GM10847 (cell line): ENCODE data around the gene STARD7.

Experiments
- POLR2A ChIP-seq: IDR thresholded peaks from 2 replicates; pipeline ENCODE4 v1.6.1; 2011; ENCODE audit not compliant: insufficient read length; ENCODE audit errors: extremely low read depth

STARD7 gene

GRCh38 chr2:96205888-96206287, 2.7 kb downstream of the STARD7 start:
- TF ChIP-seq POLR2A = no peak

DNA sequence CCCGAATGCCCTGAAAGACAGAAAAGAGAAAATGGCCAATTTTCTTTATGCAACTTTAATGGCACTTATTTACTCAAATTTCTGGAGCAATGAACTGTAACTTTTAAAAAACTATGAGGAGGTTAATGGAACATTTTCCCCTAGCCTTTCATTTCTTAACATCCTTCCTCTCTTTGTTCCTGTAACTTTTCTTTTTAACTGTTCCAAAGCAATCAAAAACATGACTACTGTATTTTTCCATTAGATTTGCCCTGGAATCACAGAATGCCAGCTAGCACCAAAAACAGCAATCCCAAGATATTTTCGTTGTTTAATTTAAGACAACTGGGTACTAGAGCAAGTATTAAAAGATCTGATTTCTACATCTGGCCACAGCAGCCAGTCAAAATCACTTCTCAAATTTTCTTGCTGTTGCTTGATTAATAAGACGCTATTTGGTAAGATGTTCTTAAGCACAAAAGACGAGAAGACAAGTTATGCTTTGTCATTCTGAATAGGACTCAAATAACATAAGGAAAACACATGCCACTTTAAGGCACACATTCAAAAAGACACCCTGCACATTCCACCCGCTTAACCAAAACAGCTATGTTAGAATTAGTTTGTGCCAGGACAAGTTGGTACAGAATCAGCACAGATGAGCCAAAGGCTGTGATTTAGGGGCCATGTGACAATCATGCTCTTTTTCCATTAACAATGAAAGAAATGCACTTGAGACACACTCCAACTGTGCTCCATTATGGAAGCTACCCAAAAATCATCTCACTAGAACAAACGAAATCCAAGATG, 3.6 kb downstream of the STARD7 start:
- no peak for TF ChIP-seq POLR2A

DNA sequence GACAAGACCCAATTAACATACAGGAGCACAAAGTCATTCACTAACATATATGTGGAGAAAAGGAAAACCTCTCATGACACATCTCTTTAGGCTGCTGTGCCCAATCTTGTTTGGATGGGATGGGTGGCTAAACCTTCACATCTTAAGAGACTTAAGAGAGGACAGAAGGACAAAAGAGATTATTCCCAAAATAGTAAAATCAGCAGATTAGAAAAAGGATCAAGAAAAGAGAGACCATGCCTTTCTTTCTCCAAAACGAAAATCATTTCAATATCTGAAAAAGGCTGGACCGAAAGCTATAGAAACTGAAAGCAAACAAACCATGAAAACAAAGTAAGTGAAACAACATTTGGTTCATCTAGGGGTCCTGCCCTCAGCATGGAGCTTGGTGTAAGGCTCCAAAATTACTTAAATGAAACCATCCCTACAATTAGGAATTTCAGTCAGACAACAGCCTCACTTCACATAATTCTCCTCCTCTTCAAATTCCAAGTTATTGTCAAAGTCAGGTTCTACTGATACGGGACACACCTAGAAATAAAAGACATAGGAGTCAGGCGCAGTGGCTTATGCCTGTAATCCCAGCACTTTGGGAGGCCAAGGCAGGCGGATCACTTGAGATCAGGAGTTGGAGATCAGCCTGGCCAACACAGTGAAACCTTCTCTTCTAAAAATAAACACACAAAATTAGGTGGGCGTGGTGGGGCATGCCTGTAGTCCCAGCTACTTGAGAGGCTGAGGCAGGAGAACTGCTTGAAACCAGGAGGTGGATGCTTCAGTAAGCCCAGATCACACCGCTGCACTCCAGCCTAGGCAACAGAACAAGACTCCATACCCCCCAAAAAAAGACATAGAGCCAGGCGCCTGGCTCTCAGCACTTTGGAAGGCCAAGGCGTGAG, 5.2 kb downstream of the STARD7 start:
- TF ChIP-seq POLR2A = no peak

GRCh38 chr2:96202152-96202854, 6.3 kb downstream of the STARD7 start:
- TF ChIP-seq POLR2A = no peak

DNA sequence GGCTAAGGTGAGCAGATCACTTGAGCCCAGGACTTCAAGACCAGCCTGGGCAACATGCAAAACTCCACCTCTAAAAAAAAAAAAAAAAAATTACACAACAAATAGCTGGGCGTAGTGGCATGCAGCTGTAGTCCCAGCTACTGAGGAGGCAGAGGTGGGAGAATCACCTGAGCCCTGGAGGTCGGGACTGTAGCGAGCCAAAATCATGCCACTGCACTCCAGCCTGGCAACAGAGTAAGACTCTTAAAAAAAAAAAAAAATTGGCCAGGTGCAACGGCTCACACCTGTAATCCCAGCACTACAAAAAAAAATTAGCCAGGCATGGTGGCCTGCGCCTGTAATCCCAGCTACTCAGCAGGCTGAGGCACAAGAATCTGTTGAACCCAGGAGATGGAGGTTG, 7.3 kb downstream of the STARD7 start:
- TF ChIP-seq POLR2A = no peak

DNA sequence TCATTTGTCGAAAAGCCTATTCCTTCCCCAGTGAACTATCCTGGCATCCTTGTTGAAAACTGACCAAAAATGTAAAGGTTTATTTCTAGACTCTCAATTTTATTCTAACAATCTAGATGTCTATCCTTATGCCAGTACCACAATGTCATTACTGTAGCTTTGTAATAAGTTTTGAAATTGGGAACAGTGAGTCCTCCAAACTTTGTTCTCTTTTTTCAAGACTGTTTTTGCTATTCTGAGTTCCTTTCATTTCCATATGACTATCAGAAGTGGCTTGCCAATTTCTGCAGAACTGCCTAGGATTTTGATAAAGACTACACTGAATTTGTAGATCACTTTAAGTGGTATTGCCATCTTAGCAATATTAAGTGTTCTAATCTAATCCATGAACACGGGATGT, 9.7 kb downstream of the STARD7 start:
- no peak for TF ChIP-seq POLR2A

DNA sequence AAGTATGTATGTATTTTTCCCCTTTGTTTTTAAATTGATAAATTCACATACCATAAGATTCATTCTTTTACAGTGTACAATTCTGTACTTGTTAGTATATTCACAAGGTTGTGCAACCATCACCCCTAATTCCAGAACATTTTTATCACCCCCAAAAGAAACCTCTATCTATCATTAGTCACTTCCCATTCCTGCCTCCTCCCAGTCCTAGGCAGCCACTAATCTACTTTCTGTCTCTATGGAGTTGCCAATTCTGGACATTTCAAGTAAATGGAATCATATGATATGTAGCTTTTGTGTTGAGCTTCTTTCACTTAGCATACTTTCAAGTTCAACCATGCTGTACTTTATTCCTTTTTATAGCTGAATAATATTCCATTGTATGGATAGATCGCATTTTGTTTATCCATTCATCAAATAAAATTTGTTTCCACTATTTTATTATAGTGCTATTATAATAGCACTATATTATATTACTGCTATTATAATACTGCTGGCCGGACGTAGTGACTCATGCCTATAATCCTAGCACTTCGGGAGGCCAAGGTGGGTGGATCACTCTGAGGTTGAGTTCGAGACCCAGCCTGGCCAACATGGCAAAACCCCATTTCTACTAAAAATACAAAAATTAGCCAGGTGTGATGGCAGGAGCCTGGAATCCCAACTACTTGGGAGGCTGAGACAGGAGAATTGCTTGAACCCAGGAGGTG, 10.9 kb downstream of the STARD7 start:
- TF ChIP-seq POLR2A = no peak

- TF ChIP-seq POLR2A = no peak
Measured at GRCh38 chr2:96195410-96196066, 13.1 kb downstream of the STARD7 start.

DNA sequence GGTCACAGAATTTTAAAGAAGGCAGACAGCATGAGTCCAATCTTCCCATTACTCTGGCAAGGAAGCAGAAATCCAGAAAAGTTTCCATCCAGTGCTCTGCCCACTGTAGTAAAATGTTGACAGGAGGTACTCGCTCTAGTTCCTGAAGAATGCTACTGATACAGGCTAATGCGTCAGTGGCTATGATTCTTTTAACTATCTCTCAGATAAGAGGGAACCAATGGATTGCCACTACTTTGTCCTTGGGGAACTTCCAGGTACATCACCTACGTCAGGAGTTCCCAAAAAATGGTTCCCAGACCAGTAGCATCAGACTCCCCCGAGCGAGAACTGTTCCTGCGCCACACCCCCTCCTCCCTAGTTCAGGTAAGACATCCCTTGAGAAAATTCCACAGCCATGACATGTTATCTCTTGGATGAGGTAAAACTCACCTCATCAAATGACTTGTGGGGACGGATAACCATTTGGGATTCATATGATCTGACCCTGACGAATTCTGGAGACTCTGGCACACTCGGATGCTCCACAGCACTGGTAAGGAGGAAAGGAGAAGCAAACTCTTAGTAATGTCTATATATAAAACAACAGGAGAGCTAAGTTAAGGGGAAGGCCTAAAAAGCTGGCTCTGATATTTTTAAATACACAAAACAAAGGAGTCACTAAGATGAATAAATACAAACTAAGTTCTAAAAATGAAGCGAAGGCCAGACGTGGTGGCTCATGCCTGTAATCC, 16.5 kb downstream of the STARD7 start:
- TF ChIP-seq POLR2A = no peak

- no peak for TF ChIP-seq POLR2A
Measured at GRCh38 chr2:96188821-96189526, 19.7 kb downstream of the STARD7 start.

GRCh38 chr2:96186562-96186961, 22.1 kb downstream of the STARD7 start:
- no peak for TF ChIP-seq POLR2A

DNA sequence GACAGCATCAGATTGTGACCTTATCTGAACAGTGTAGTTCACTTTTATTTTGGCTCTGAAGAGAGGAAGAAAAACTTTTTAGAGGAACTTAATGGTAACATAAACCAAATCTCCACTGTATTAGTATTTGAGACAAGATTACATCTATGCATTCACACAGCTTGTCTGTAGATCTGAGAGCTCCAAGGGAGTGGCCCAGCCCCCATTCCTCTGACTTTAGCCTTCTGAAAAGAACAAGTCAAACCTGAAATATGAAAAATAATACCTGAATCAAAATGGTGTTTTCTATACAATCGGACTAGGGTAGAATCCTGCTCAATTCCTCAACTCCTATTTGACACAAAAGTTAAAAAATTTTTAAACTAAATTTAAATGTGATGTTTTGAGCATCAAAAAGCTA, 23.1 kb downstream of the STARD7 start:
- no peak for TF ChIP-seq POLR2A

- no peak for TF ChIP-seq POLR2A
Measured at GRCh38 chr2:96184989-96185388, 23.6 kb downstream of the STARD7 start.
